GM12873 (cell line): ENCODE data around the gene HLA-DPB1.

Source experiments
- CTCF ChIP-seq: IDR thresholded peaks from 2 replicates; pipeline ENCODE4 v1.5.1; 2012; ENCODE audit warnings: low read depth, mild to moderate bottlenecking, moderate library complexity, low read length, control low read depth; ENCODE audit not compliant: insufficient read depth; ENCODE audit errors: missing control alignments

The HLA-DPB1 gene

DNA sequence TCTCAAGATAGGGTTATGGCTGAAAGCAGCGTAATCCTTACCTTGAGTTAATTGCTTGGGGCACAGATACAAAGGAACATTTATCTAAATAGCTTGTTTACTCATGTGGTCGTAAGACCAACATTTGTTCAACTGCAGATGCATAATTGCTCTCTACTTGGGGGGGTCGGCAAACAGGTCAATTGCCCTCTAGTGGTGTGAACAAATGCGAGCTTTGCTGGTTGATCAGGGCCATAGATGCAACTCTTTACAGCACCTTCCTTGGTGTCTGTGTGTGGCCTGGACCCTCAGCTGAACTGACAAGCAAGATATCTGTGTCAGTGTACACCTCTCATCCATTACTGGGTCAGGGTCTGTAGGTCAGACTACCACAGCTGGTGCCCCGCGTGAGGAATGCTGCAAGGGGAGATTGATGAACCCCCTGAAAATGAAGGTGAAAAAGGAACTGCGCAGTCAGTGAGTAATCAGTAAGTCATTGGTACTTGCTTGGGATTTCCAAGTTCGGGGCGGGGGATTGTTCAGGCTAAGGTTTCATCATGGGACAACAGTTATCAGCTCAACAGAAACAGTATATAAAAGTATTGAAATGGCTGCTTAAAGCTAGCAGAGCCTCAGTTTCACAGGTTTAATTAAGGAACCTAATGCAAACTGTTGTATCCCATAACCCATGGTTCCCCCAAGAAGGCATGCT, 26.3 kb upstream of the HLA-DPB1 start:
- TF ChIP-seq CTCF = peak; percentile 70

- TF ChIP-seq CTCF = no peak
Observed at GRCh38 chr6:33050014-33050810, 25.6 kb upstream of the HLA-DPB1 start.

- TF ChIP-seq CTCF = no peak
Observed at GRCh38 chr6:33052627-33053026, 23.2 kb upstream of the HLA-DPB1 start.

- TF ChIP-seq CTCF = no peak
Observed at GRCh38 chr6:33053230-33053629, 22.6 kb upstream of the HLA-DPB1 start.

DNA sequence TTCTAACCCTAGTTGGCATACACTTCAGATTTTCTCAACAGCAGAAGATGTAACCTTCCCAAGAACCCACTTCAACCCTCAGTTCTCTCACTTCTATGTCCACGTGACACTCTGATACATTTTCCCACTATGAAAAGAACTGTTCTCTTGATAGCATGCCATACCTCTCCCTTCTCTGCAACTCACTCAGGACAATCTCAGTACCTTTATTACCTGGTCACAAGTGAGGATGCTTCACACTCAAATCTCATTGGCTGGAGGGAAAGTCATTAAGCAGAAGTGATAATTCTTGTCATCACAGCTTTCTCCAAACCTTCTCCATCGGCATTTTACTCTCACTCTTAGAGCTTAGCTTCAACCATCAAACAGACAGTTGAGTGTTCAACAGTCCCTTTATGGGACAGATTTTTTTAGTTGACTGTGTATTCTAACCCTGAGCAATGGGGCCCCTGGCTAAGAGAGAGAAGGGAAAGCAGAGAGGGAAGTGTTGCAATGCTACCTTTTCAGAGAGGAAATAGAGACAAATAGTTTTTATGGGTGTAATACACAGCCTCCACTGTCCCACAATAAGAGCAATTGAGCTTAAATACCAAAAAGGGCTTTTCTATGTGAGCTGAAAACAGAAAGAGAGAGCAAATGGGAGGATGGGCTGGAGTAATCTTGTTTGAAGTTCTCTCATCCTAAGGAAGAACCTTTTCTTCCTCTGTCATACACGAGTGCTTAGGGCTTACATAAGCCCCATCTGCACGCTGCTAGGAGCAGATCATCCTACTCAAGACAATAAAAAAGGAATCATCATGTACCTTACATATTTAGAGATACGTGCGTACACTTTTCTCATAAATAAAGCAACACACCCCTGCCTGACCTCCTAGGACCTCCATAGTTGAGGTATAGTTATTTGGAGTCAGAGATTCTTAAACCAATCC, 18.3 kb upstream of the HLA-DPB1 start:
- no peak for TF ChIP-seq CTCF

DNA sequence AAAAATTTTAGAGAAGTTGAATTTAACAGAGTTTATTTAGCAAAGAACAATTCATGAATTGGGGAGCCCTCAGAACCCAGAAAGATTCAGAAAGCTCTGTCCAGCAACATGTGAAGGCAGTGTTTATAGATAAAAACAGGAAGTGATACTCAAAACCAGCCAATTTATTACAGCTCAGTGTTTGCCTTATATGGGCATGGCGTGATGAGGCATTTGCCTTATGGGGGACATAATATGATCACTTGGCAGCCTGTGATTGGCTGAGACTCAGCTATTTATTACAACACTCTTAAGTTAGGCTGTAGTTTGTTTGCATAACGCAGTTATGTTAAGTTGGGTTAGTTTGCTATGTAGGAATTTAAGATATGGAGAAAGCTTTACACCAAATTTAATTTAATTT, 13.8 kb upstream of the HLA-DPB1 start:
- TF ChIP-seq CTCF = no peak

DNA sequence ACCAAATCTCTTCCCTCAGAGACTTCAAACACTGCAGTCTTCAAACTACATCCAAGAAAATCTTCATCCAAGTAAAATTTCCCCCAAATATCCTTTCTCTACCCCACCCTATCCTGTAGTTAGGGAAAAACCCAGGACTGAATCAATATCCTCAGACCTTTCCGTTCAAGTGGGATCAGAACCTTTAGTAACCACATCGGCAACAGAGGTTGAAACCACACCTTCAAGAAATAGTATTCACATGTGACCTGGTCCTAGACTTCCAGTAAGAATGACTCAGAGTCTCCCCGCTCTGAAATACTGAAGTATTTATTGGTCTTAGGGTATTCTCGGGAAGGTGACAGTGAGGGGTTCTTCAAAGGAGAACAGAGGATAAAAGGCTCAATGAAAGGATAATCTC, 11.1 kb upstream of the HLA-DPB1 start:
- no peak for TF ChIP-seq CTCF
